B cell (primary cell): ENCODE data around the gene POM121. TPM values are rescaled to one million over a fixed set of nuclear protein-coding genes. Genes with fewer than 3 reads are reported as not detected.
"Not testable (repeated sequence)": the region's sequence is repeated elsewhere in the genome, so short reads cannot be mapped to it uniquely, and the experiment has no call there.

Experiments used
- ATAC-seq: fragments of 200-7000 bp; cut with Tn5 transposase; one replicate; pipeline ENCODE4 v1.10.0; 2021; ENCODE audit warnings: low read depth, mild to moderate bottlenecking, moderate number of reproducible peaks, moderate library complexity
- CTCF ChIA-PET: fragments of 350-600 bp; sonication (Branson Sonifier 250); formaldehyde crosslinking; loops from one replicate; lab custom pipeline; 2021; ENCODE audit warnings: antibody characterized with exemption, inconsistent platforms; lab: Charles Lee
- POLR2A ChIA-PET: fragments of 350-600 bp; sonication (Branson Sonifier 250); formaldehyde crosslinking; loops from one replicate; lab custom pipeline; 2021; ENCODE audit warnings: antibody characterized with exemption; lab: Charles Lee
- DNase-seq: peaks from one replicate; pipeline ENCODE4 v3.0.0; 2013
- H2AFZ ChIP-seq: 2 replicates; pipeline ENCODE4 v1.6.1; 2012; ENCODE audit warnings: mild to moderate bottlenecking, low read depth, low read length; ENCODE audit not compliant: insufficient read depth, poor library complexity, severe bottlenecking
- H3K27ac ChIP-seq, 2 donors: 1 replicate in 1 of 2; 2 replicates in 1 of 2; pipeline ENCODE4 v1.5.1; 2012 to 2013; ENCODE audit warnings: low read length in 2 of 2, mild to moderate bottlenecking in 2 of 2, moderate library complexity in 1 of 2
- H3K27me3 ChIP-seq, 4 experiments: fragments of 200-600 bp in 1 of 4; sonication (generic) in 1 of 4; replicated peaks in 1 of 4; 1 replicate in 2 of 4; 2 replicates in 2 of 4; pipeline versions ENCODE4 v1.6.1 to v1.7.0; 2013 to 2016; ENCODE audit warnings: low read length in 3 of 4, mild to moderate bottlenecking in 2 of 4, mixed read lengths in 1 of 4, moderate library complexity in 1 of 4; ENCODE audit not compliant: insufficient read depth in 4 of 4, control insufficient read depth in 3 of 4; ENCODE audit errors: control extremely low read depth in 1 of 4
- H3K36me3 ChIP-seq, 2 experiments: replicated peaks in 1 of 2; 1 replicate in 1 of 2; 2 replicates in 1 of 2; pipeline versions ENCODE4 v1.6.1 to v1.7.1; 2013; ENCODE audit warnings: low read length in 1 of 2; ENCODE audit not compliant: insufficient read depth in 2 of 2, control insufficient read depth in 1 of 2; ENCODE audit errors: control extremely low read depth in 1 of 2, extremely low read depth in 1 of 2
- H3K4me1 ChIP-seq, 2 donors: fragments of 200-600 bp in 1 of 2; sonication (generic) in 1 of 2; 1 replicate in 1 of 2; 2 replicates in 1 of 2; pipeline versions ENCODE4 v1.5.1 to v1.6.1; 2013 to 2017; ENCODE audit warnings: low read length in 2 of 2; ENCODE audit not compliant: control insufficient read depth in 2 of 2, insufficient read depth in 2 of 2
- H3K4me2 ChIP-seq: replicated peaks from 2 replicates; pipeline ENCODE3; 2012; ENCODE audit warnings: mild to moderate bottlenecking, low read depth, low read length; ENCODE audit not compliant: poor library complexity, severe bottlenecking
- H3K4me3 ChIP-seq, 5 experiments: fragments of 200-600 bp in 1 of 5; sonication (generic) in 1 of 5; 1 replicate in 3 of 5; 2 replicates in 2 of 5; pipeline versions ENCODE4 v1.5.1 to v1.7.0; 2011 to 2016; ENCODE audit warnings: low read length in 4 of 5, mild to moderate bottlenecking in 4 of 5, low read depth in 2 of 5, control low read depth in 1 of 5, moderate library complexity in 1 of 5; ENCODE audit not compliant: insufficient read depth in 1 of 5; ENCODE audit errors: control extremely low read depth in 1 of 5, extremely low read depth in 1 of 5
- H3K79me2 ChIP-seq: fragments of 200-600 bp; sonication (generic); one replicate; pipeline ENCODE4 v1.6.0; 2016; ENCODE audit warnings: low read length; ENCODE audit not compliant: control insufficient read depth, insufficient read depth
- H3K9ac ChIP-seq: fragments of 200-600 bp; sonication (generic); 2 replicates; pipeline ENCODE4 v1.6.1; 2017; ENCODE audit warnings: mild to moderate bottlenecking, low read length, moderate library complexity
- H3K9me3 ChIP-seq, 3 donors: one replicate each; pipeline versions ENCODE4 v1.6.1 to v1.7.1; 2013; ENCODE audit warnings: low read length in 2 of 3; ENCODE audit not compliant: control insufficient read depth in 2 of 3, insufficient read depth in 1 of 3; ENCODE audit errors: control extremely low read depth in 1 of 3
- H4K20me1 ChIP-seq: 2 replicates; pipeline ENCODE4 v1.6.0; 2012; ENCODE audit warnings: mild to moderate bottlenecking, low read length; ENCODE audit not compliant: insufficient read depth, control insufficient read depth, poor library complexity, severe bottlenecking
- H3K27ac Mint-ChIP-seq: one replicate; pipeline ENCODE4 v1.8.0; 2021; ENCODE audit warnings: mixed read lengths
- H3K27me3 Mint-ChIP-seq: one replicate; pipeline ENCODE4 v1.8.0; 2021; ENCODE audit warnings: mixed read lengths
- H3K4me1 Mint-ChIP-seq: one replicate; pipeline ENCODE4 v1.8.0; 2021; ENCODE audit warnings: mixed read lengths
- H3K4me3 Mint-ChIP-seq: one replicate; pipeline ENCODE4 v1.8.0; 2021; ENCODE audit warnings: mixed read lengths
- H3K9me3 Mint-ChIP-seq: one replicate; pipeline ENCODE4 v1.8.0; 2022; ENCODE audit warnings: mixed read lengths; ENCODE audit not compliant: insufficient read depth
- WGBS: methylation state at CpG from one replicate; pipeline ENCODE4 v1.1.5; 2013; ENCODE audit warnings: missing lambda C conversion rate; ENCODE audit not compliant: insufficient coverage; 5-methylcytosine and 5-hydroxymethylcytosine counted together
- intact Hi-C: fragments of 100-400 bp; cut with micrococcal nuclease; formaldehyde crosslinking; loops from one replicate; pipeline ENCODE4 v1.10.0; 2022
- polyA plus RNA-seq: library from polyadenylated mRNA; depleted of rRNA; stranded (reverse); fragments of >200 nt; gene quantifications from 2 replicates; pipeline ENCODE4 v1.2.3, GENCODE V29; 2012
- total RNA-seq, 2 donors: library from RNA; stranded (reverse); fragments of 120-200 nt in 1 of 2; gene quantifications; 1 replicate in 1 of 2; 2 replicates in 1 of 2; pipeline versions ENCODE4 v1.2.3 to v1.2.4, GENCODE V29; 2013 to 2022

POM121 gene
- total and polyA plus RNA-seq, 2 donors (not counting 1 experiment from before 2014, with no cell fraction given), result 25.0 to 57.9 TPM

DNA sequence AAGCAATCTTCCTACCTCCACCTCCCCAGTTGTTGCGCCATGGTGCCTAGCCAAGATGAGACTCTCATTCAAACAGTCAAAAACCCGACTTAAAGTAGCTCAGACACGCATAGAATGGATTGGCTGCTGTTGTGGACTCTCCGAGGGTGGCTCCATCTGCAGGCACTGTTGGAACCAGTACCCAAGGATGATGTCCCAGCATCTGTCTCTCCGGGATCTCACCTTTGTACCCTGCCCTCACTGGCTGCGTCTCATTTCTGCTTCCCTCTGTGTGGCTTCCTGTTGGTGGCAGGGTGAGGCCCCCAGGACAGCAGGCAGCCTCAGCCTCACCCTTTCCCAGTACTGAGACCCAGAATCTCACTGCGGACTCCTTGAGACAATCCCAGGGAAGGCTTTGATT, 49.9 kb downstream of the POM121 start:
- H4K20me1 ChIP-seq, intact Hi-C loops, H3K4me3 Mint-ChIP-seq, DNase-seq, H3K4me1 Mint-ChIP-seq, H3K79me2 ChIP-seq, CTCF ChIA-PET, POLR2A ChIA-PET, H3K4me3 ChIP-seq, H3K4me2 ChIP-seq, H3K27ac ChIP-seq, H3K4me1 ChIP-seq, H3K9ac ChIP-seq, H3K27me3 Mint-ChIP-seq, H2AFZ ChIP-seq, ATAC-seq, H3K27ac Mint-ChIP-seq, H3K9me3 ChIP-seq, H3K36me3 ChIP-seq, H3K9me3 Mint-ChIP-seq, H3K27me3 ChIP-seq: not testable (repeated sequence)
- no CpG with 5 or more reads among the region's 7 CpGs for WGBS

DNA sequence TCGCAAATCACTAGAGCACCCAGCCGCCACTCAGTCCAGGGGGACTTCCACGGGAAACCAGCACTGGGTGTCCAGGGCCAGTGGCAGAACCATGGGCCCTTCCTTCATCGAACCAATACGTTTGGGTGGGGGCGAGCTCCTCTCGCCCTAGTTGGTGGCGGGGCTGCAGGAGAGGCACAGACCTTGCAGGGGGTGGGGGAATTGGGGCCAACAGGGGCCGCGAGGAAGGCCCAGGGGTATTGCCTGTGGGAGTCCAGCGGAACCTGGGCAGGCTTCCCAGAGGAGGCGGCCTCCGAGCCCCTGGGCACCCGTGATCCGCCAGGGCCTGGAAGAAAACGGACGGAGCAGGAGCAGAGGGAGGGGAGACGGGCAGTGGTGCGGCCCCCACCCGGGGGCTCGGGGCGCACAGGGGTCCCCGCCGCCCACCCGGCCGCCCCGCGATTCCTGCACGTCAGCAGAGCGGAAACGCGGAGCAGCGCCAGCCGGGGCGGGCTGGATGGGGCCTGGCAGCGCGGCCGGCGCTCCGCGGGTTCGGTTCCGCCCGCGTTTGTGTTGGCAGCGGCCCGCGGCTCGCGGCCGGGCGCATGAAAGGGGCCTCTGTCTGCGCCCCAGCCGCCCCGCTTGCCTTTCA, 50.9 kb downstream of the POM121 start:
- H3K4me2 ChIP-seq, CTCF ChIA-PET, H3K4me1 Mint-ChIP-seq, H3K4me3 Mint-ChIP-seq, H3K9ac ChIP-seq, H3K4me3 ChIP-seq, H3K79me2 ChIP-seq, H4K20me1 ChIP-seq, H2AFZ ChIP-seq, DNase-seq, H3K4me1 ChIP-seq, H3K9me3 ChIP-seq, H3K27me3 Mint-ChIP-seq, H3K9me3 Mint-ChIP-seq, POLR2A ChIA-PET, H3K27me3 ChIP-seq, H3K27ac Mint-ChIP-seq, H3K36me3 ChIP-seq, ATAC-seq, intact Hi-C loops, H3K27ac ChIP-seq: not testable (repeated sequence)
- 97% methylated on average over 4 of the region's 55 CpGs for WGBS

DNA sequence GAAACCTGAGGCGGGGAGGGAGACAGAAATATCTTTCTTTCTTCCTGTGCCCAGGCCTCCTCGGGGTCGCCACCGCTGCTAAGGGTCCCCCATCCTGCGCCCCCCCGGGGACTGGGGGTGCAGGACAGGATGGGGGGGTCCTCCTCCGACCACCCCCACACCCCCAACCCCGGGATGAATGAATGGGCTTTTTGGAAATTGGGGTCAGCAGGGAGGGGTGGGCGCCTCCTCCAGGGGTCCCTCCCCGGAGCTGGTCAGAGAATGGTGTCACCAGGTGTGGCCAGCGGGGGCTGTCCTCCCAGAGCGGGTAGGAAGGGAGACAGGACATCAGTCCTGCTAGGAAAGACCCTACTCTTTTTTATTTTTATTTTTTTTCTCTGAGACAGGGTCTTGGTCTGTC, 51.5 kb downstream of the POM121 start:
- H3K4me2 ChIP-seq, H3K9me3 Mint-ChIP-seq, CTCF ChIA-PET, H3K27me3 Mint-ChIP-seq, H3K79me2 ChIP-seq, H2AFZ ChIP-seq, H3K9me3 ChIP-seq, H3K27ac ChIP-seq, H3K4me3 ChIP-seq, POLR2A ChIA-PET, H3K4me1 ChIP-seq, H3K4me3 Mint-ChIP-seq, H3K27ac Mint-ChIP-seq, H3K27me3 ChIP-seq, H3K9ac ChIP-seq, intact Hi-C loops, H3K4me1 Mint-ChIP-seq, H3K36me3 ChIP-seq, H4K20me1 ChIP-seq, DNase-seq, ATAC-seq: not testable (repeated sequence)
- WGBS, result no CpG with 5 or more reads among the region's 12 CpGs

DNA sequence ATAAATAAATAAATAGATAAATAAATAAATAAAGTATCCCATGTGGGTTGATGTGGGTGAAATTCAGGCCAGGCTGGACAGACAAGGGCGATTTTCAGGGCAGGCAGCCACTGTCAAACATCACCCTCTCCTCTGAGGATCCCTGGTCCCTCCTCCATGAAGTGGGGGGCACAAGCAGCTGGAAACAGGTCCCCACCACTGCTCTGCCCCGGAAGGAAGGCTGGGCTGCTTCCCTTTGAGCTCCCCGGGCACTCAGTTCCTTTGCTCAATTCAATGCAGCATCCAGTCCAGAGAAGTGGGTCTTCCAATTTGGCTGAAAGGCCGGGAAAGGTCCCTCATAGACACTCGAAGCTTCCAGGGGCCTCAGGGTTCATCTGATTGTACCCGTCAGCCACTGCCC, 55.5 kb downstream of the POM121 start:
- no CpG with 5 or more reads among the region's 6 CpGs for WGBS
- H3K9me3 Mint-ChIP-seq, H3K4me2 ChIP-seq: not testable (repeated sequence)

More for the DNA sequence above, 55.5 kb downstream of the POM121 start:
- H3K79me2 ChIP-seq, H4K20me1 ChIP-seq, DNase-seq, CTCF ChIA-PET, ATAC-seq, H3K9me3 ChIP-seq, POLR2A ChIA-PET, H3K27ac Mint-ChIP-seq, H3K4me1 ChIP-seq, intact Hi-C loops, H3K27ac ChIP-seq, H3K27me3 Mint-ChIP-seq, H3K4me1 Mint-ChIP-seq, H2AFZ ChIP-seq, H3K36me3 ChIP-seq, H3K4me3 Mint-ChIP-seq, H3K27me3 ChIP-seq, H3K4me3 ChIP-seq, H3K9ac ChIP-seq: not testable (repeated sequence)
